ENCODE results near the gene TMEM51.

GRCh38 chr1:15189692-15190370 is 36.3 kb downstream of the TMEM51 start:
- no peak for TF ChIP-seq CTCF (IDR thresholded peaks at IDR 0.05 in 2 of 3, conservative IDR thresholded peaks at IDR 0.05 in 1 of 3; ENCODE audit: control insufficient read depth in 2 of 3, extremely low read depth in 1 of 3, insufficient read depth in 1 of 3, low read depth in 3 of 3, low read length in 3 of 3)
- no peak for TF ChIP-seq RAD21 (IDR thresholded peaks at IDR 0.05; ENCODE audit: insufficient read depth, low read depth, low read length)
- no peak for TF ChIP-seq MYC (IDR thresholded peaks at IDR 0.05; ENCODE audit: insufficient read depth, insufficient read length, insufficient replicate concordance, low read length, severe bottlenecking)
- no peak for TF ChIP-seq CREB1 (IDR thresholded peaks at IDR 0.05; ENCODE audit: low read depth)
- no peak for TF ChIP-seq ZNF217 (IDR thresholded peaks at IDR 0.05)
- TF ChIP-seq TCF3 (IDR thresholded peaks at IDR 0.05; ENCODE audit: borderline replicate concordance, insufficient read depth, low read depth, low read length), result no peak
- TF ChIP-seq E2F4 (IDR thresholded peaks at IDR 0.05; ENCODE audit: low read depth, low read length), result no peak
- no peak for TF ChIP-seq MXI1 (IDR thresholded peaks at IDR 0.05; ENCODE audit: low read depth, low read length)
- TF ChIP-seq EGR1 (IDR thresholded peaks at IDR 0.05; ENCODE audit: borderline replicate concordance in 1 of 2, low read depth in 2 of 2, low read length in 2 of 2), result no peak
- no peak for TF ChIP-seq NBN (IDR thresholded peaks at IDR 0.05)
- TF ChIP-seq USF2 (IDR thresholded peaks at IDR 0.05; ENCODE audit: borderline replicate concordance, low read depth, low read length), result no peak
- no peak for TF ChIP-seq YY1 (IDR thresholded peaks at IDR 0.05; ENCODE audit: low read depth, low read length)

All from GM12878 (cell line).